Fibroblast of skin of abdomen (primary cell): ENCODE results near the gene GAL3ST3.
"Not testable (repeated sequence)": the region's sequence is repeated elsewhere in the genome, so short reads cannot be mapped to it uniquely, and the experiment has no call there.

Experiments used
- DNase-seq: peaks from one replicate; pipeline ENCODE4 v3.0.0-alpha.2; 2013

Gene GAL3ST3

DNA sequence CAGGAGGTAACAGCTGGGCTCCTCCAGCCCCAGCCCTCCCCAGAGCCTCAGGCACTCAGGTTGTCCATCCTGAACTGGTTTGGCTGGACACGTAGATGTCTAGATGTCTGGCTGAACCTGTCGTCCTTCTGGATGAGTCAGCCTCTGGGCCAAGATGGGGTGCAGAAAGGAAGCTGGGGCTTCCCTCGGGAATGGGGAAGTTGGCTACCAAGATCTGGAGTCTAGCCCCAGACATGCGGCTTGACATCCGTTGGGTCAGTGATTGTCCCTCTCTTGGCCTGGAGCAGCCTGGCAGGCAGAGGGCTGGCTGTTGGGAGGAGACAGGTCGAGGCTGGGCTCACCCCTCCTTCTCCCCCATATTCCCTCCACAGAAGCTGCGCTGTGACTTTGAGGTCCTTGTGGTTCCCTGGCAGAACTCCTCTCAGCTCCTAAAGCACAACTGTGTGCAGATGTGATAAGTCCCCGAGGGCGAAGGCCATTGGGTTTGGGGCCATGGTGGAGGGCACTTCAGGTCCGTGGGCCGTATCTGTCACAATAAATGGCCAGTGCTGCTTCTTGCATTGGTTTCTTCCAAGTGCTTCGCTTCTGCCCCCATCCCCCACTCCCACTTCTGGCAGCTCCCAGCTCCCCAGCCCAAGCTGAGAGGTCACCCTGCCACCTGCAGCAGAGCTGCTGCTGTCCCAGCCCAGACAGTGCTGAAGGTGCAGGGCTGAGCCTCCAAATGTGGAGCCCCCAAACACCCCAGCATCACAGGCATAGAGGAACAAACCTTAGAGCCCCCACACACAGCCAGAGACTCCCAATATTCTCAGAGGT is 35.8 kb downstream of the GAL3ST3 start:
- no peak for DNase-seq

- no peak for DNase-seq
Observed at GRCh38 chr11:66012371-66012945, 36.5 kb downstream of the GAL3ST3 start.

- no peak for DNase-seq
Observed at GRCh38 chr11:66011785-66012303, 37.1 kb downstream of the GAL3ST3 start, which contains the start of gene CST6. Gene CST6, plus strand, starts transcription at chr11:66012008. Its CDS starts 37 bp downstream, at chr11:66012045.

DNA sequence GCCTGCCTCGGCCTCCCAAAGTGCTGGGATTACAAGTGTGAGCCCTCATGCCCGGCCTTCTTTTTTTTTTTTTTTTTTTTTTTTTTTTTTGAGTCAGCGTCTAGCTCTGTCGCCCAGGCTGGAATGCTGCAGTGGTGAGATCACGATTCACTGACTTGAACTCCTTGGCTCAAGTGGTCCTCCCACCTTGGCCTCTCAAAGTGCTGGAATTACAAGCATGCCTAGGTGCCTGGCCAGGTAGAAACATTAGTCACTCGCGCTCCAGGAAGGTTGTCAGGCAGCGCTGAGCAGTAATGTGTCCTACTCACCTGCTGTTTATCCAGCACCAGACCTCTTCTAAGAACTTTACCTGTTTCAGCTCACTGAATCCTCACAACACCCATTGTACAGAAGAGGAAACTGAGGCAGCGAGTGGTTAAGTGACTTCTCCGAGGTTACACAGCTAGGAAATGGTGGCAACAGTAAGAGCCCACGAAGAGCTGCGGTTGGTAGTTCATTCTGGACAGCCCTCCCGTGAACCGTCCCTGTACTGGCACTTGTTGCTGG is 37.6 kb downstream of the GAL3ST3 start:
- peak; percentile 40 for DNase-seq

GRCh38 chr11:66010036-66010435 is 38.9 kb downstream of the GAL3ST3 start:
- not testable (repeated sequence) for DNase-seq

GRCh38 chr11:66008468-66009101 is 40.4 kb downstream of the GAL3ST3 start:
- DNase-seq = no peak

DNA sequence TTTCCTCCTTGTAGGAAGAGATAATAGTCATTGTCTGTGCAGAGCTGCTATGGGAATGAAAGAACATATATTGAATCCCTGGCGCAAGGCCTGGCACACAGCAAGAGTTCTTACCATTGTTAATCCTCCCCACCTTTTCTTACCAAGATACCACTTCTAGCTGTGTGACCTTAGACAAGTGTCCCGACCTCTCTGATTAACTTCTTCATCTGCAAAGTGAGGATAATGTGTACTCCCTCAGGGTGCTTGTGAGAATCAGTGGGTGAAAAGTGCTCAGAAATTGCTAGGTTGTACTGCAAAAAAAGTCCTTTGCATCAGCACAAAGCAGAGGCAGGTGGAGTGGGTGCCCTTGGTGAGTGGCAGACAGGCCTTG is 40.9 kb downstream of the GAL3ST3 start:
- DNase-seq = no peak

GRCh38 chr11:66007201-66007634 is 41.7 kb downstream of the GAL3ST3 start:
- no peak for DNase-seq

DNA sequence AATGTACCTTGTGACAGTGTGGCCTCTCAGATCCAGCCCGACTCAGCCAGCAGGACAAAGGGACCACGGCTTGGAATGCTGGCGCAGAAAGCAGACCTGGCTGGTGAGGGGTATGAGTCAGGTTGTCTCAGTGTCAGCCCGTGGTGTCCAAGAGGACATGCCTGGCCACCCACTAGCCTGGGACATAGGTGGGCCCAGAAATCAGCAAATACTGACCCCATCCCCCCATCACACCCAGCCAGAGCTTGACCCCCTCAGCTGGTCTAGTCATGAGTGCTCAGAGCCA is 42.1 kb downstream of the GAL3ST3 start:
- DNase-seq = no peak

DNA sequence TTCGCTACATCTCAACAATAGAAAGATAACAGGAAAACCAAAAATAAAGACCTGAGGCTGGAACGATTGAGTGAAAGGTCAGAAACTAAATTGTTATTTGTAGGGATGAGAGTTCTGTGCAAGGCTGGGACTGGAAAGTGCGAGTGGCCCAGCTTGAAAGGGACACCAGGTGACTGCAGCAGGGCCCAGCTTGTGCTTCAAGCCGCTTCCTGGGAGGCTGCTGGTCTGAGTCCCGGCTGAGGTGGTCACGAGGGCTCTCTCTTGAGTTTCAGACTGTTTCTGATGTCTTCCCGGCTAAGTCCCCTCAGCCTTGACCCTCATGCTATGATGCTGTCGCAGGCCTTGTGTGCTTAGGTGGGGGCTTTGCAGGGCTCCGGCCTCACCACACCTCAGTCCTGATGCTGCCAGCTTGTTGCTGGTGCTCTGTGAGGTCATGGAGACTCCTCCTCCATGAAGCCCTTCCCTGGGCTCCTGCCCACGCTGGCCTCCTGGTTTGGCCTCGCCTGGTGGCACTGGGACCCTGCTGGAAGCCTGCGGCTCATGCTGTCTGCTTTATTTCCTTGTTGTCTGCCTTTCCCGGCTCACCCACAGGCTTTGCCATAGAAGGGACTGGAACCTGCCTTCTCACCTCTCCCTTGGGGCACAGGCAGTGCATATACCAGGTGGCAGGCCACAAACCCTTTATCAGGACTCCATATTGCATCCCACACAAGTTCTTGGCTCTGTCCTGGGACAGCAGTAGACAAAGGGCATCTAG is 42.6 kb downstream of the GAL3ST3 start:
- DNase-seq = no peak

DNA sequence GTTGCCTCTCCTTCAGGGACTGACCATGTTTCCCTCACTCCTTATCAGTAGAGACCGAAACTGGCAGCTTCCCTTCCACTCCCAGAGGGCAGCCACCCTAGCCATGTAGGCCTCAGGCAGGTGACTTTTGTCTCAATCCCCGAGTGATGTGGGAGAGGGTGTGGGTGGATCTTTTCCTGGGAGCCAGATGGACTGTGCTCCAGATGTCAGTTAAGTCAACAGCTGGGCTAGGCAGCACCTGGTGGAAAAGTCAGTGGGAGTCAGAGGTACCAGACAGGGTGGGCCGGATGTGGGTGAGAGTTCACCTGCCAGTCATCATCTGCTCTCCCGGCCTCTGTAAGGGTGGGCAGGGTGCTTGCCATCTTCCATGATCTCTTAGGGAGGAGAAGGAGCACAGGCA is 44.8 kb downstream of the GAL3ST3 start:
- DNase-seq = no peak

DNA sequence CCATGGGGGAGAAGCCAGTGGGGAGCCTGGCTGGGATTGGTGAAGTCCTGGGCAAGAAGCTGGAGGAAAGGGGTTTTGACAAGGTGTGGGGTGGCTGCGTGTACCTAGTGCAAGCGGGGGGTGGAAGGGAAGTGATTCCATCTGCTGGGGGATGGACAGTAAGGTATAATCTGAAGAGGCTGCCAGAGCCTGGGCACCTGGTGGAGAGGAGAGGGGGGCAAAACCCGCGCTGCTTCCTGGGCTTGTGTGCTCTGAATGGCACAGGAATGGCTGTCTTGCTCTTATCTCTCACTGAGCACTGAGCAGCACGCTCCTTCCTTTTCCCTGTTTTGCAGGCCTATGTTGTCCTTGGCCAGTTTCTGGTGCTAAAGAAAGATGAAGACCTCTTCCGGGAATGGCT is 45.7 kb downstream of the GAL3ST3 start:
- no peak for DNase-seq

DNA sequence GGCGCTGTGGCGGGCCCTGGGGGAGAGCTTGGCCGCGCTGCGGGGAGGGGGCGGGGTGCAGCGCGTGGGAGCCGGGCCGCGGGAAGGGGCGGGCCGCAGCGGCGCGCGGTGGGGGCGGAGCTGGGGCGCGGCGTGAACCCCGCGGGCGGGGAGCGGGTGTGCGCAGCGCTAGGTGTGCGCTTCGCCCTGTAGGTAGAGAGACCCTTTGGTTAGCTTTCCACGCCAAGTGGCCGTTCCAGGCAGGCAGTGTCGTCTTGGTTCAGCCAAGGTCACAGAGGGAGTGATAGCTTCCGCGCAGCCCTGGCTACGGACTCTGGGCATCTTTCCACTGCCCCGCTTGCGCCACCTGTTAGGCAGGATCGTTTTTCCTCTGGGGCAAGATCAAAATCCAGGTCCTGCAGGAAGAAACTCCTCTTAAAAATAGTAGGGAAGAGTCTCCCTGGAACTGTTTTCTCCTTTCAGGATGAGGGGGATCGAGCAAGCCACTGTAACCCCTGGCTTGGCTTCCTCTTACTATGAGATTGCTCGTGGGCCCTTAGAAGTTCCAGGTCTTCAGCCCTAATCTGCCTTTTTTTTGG is 46.2 kb downstream of the GAL3ST3 start:
- no peak for DNase-seq

DNA sequence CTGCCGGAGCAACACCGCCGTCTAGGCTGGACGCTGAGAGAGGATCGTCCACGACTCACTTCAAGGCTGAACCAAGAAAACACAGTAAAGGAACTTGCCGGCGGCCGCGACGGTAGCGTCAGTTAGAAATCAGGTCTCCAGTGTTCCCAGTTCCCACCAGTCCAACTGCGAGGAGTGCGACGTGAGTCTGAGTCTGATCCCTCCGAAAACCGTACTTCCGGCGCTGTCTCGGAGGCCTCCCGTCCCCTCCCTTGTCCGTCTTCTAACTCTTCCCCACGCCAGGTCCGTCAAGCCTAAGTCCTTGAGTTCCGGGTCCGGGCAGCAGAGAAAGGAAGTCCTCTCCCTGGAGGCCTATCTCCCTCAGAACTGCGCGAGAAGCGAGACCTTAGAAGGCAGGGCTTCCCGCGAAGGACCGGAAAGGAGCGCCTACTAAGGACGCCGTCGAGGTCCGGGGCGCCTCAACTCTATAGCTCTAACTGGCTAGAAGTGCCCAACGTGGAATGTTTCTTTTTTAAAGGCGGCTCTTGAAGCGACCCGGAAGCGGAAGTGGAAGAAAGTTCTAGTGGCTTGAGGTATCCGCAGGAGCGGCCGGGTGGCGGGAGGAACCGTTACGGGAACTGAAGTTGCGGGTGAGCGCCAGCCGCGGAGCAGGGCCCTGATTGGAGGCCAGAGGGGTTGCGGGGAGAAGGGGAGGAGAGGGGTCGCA is 46.9 kb downstream of the GAL3ST3 start, which contains the start of the genes BANF1 and EIF1AD:
Gene BANF1, plus strand, starts transcription at position 562 of the 706 bp plus-strand sequence. CDS start 748 bp downstream, outside the sequence.
Gene EIF1AD, minus strand, starts transcription at position 216 of the 706 bp plus-strand sequence. CDS start 1,768 bp downstream, outside the sequence.
- DNase-seq = peak; percentile 97

GRCh38 chr11:65997286-65997685 is 51.7 kb downstream of the GAL3ST3 start:
- no peak for DNase-seq

GRCh38 chr11:65992056-65992455 is 56.9 kb downstream of the GAL3ST3 start:
- DNase-seq = no peak
